GM12874 (cell line): ENCODE measurements around the gene ABCC1.

Experiments
- CTCF ChIP-seq: IDR thresholded peaks from 2 replicates; pipeline ENCODE4 v1.5.1; 2011; ENCODE audit warnings: low read depth, mild to moderate bottlenecking, control low read depth, low read length, moderate library complexity; ENCODE audit not compliant: insufficient read depth

Gene ABCC1

GRCh38 chr16:15974057-15974456 lies 24.6 kb downstream of the ABCC1 start:
- TF ChIP-seq CTCF, result no peak

- no peak for TF ChIP-seq CTCF
Observed at GRCh38 chr16:15975172-15975571, 25.8 kb downstream of the ABCC1 start.

- TF ChIP-seq CTCF, result no peak
Observed at GRCh38 chr16:15976225-15976812, 26.9 kb downstream of the ABCC1 start.

- TF ChIP-seq CTCF, result no peak
Observed at GRCh38 chr16:15976929-15977637, 27.7 kb downstream of the ABCC1 start.

- TF ChIP-seq CTCF, result no peak
Observed at GRCh38 chr16:15979801-15980200, 30.4 kb downstream of the ABCC1 start.

GRCh38 chr16:15980329-15980728 lies 30.9 kb downstream of the ABCC1 start:
- TF ChIP-seq CTCF, result no peak

- no peak for TF ChIP-seq CTCF
Observed at GRCh38 chr16:15981382-15981781, 32.0 kb downstream of the ABCC1 start.
